PC-3 (cell line): ENCODE results near the gene NABP1.
"Not testable (repeated sequence)": the region's sequence is repeated elsewhere in the genome, so short reads cannot be mapped to it uniquely, and the experiment has no call there.

ENCODE experiments used
- CTCF ChIP-seq: fragments of 300-600 bp; sonication (generic); conservative IDR thresholded peaks from 2 replicates; pipeline ENCODE4 v1.5.1; 2017; ENCODE audit warnings: antibody characterized with exemption, low read depth, mild to moderate bottlenecking, low read length
- EZH2phosphoT487 ChIP-seq: fragments of 300-600 bp; sonication (generic); IDR thresholded peaks from 2 replicates; pipeline ENCODE4 v1.6.1; 2018; ENCODE audit warnings: mild to moderate bottlenecking, antibody characterized with exemption, low read length, borderline replicate concordance

- TF ChIP-seq EZH2phosphoT487, CTCF: not testable (repeated sequence)
Observed at GRCh38 chr2:191644613-191645012, 33.3 kb upstream of the NABP1 start.
